Mucosa of stomach (tissue), 1 donor: ENCODE measurements around the gene SEMA4C.

Experiments
- H3K27me3 ChIP-seq: one replicate; pipeline ENCODE4 v1.7.0; 2013; ENCODE audit warnings: mild to moderate bottlenecking, low read length; ENCODE audit not compliant: control insufficient read depth, insufficient read depth
- H3K36me3 ChIP-seq: one replicate; pipeline ENCODE4 v1.7.0; 2013; ENCODE audit warnings: low read length; ENCODE audit not compliant: control insufficient read depth, insufficient read depth
- H3K4me1 ChIP-seq: one replicate; pipeline ENCODE4 v1.7.0; 2013; ENCODE audit warnings: mild to moderate bottlenecking, low read length; ENCODE audit not compliant: control insufficient read depth, insufficient read depth
- H3K4me3 ChIP-seq: one replicate; pipeline ENCODE4 v1.7.0; 2013; ENCODE audit warnings: low read length
- H3K9ac ChIP-seq: one replicate; pipeline ENCODE4 v1.7.0; 2013; ENCODE audit warnings: mild to moderate bottlenecking, low read length, moderate library complexity
- H3K9me3 ChIP-seq: one replicate; pipeline ENCODE4 v1.7.0; 2013; ENCODE audit warnings: mild to moderate bottlenecking, low read length, moderate library complexity; ENCODE audit not compliant: control insufficient read depth
- donor health status: Pancreatic carcinoma.

Gene SEMA4C

DNA sequence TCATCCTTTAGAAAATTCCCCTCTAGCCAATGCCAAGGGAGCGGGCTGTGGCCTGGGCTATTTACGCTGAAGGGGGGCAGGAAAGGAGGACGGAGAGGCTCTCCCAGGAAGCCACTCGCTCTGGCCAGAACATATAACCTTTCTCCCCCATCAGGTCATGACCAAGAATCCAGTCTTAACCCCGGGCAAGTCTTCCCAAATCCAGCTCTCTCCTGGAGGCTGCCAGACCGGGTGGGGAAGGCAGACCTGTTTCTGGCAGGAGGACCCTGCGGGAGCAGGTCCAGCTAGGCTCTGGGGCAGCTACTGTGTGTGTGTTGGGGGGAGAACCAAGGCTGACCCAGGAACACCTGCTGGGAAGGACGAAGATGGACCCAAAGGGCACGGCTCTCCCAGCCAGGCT lies 13.4 kb upstream of the SEMA4C start:
- Histone ChIP-seq H3K27me3 (no peaks in the 10 kb centered on the region), H3K4me1 (peaks cover 18% of the 10 kb centered on the region), H3K36me3 (no peaks in the 10 kb centered on the region), H3K9ac (no peak overlapping the region), H3K9me3 (no peaks in the 10 kb centered on the region), H3K4me3 (no peak overlapping the region)

DNA sequence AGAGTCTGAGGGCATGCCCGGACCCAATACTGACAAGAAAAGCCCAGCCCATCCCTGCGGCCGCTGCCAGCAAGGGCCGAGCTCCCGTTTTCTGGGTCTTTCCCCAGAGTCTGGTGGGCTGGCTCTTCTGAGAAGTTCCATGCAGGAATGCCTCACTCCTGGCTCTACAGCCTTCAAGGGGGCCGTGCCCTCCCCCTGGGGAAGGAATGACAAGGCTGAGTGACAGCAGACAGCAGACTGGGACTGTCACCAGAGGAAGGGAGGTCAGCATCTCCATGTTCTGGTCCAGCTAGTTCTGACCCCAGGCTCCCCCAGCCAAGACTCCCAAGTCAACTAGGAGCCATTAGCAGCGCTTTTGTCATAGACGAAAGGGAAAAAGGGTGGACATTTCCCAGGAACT lies 13.0 kb upstream of the SEMA4C start:
- Histone ChIP-seq H3K27me3 (no peaks in the 10 kb centered on the region), H3K9ac (no peak overlapping the region), H3K4me3 (no peak overlapping the region), H3K36me3 (no peaks in the 10 kb centered on the region), H3K4me1 (peaks cover 14% of the 10 kb centered on the region), H3K9me3 (no peaks in the 10 kb centered on the region)

DNA sequence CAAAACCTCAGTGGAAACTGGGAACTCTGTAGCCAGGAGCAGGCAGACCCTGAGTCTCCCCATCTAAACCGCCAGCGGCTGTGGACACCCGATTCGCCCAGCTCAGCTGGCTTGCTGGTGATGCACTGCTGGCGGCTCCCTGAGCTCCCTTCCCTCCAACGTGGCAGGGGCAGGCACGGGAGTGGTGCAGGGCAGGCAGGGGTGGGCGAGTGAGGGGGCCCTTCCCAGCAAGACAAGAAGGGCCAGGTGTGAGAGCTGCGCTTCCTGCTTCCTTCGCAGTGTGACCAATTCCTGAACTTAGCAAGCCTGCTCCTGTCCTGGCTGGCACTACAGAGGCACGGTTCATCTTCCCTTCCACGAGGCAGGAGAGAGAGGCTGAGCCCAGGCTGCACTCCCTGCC lies 12.3 kb upstream of the SEMA4C start:
- Histone ChIP-seq H3K27me3 (no peaks in the 10 kb centered on the region), H3K36me3 (no peaks in the 10 kb centered on the region), H3K9ac (no peak overlapping the region), H3K9me3 (no peaks in the 10 kb centered on the region), H3K4me1 (peaks cover 9% of the 10 kb centered on the region), H3K4me3 (no peak overlapping the region)

DNA sequence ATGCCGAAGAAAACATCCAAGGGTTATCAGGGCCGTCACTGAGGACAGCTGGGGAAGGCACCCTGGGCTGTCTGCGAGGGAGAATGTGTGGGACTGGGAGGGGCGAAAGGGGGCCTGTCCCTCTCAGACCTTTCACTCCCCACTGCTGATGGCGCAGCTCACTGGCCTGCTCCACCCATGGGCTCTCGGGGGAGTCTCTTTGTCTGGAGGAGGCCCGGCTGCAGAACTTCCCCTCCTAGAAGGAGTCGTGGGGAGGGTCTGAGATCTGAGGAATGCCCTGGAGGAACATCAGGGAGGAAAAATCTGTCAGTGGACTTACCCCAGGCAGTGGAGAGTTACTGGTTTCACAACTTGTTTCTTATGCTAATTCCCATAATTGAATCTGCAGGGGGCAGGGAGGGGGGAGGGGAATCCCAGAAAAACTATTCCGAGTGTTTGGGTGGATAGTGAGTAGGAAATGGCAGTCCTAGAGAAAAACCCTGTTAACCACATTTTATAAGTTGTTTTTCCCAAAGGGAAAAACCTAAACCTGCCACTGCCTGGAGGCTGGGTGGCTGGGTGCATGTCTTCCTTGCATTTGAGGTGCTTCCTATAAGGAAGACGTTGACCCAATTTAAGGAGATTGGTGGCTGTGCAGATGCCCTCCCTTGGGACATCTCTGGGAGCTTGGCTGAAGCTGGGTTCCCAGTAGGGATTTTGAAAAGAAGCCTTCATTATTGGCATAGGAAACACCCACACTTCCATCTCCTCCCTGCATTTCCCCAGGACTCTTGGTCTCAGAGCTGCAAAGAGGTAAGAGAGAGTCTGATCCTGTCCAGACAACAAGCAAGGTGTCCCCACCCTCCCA lies 11.7 kb upstream of the SEMA4C start:
- Histone ChIP-seq H3K4me1 (peaks cover 9% of the 10 kb centered on the region), H3K9me3 (no peaks in the 10 kb centered on the region), H3K9ac (no peak overlapping the region), H3K36me3 (no peaks in the 10 kb centered on the region), H3K27me3 (no peaks in the 10 kb centered on the region), H3K4me3 (no peak overlapping the region)

DNA sequence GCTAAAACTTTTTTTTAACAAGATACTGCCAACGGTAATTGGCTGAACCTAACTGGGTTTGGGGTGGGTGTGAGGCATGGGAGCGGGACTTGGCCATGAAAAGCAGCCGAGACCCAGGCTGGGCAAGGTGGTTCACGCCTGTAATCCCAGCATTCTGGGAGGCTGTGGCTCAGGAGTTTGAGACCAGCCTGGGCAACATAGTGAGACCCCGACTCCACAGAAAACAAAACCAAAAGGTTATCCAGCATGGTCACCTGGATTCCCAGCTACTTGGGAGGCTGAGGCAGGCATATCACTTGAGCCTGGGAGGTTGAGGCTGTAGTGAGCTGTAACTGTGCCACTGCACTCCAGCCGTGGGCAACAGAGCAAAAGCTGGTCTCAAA lies 11.0 kb upstream of the SEMA4C start:
- Histone ChIP-seq H3K27me3 (no peaks in the 10 kb centered on the region), H3K4me1 (peaks cover 9% of the 10 kb centered on the region), H3K4me3 (no peak overlapping the region), H3K9me3 (no peaks in the 10 kb centered on the region), H3K36me3 (no peaks in the 10 kb centered on the region), H3K9ac (no peak overlapping the region)

DNA sequence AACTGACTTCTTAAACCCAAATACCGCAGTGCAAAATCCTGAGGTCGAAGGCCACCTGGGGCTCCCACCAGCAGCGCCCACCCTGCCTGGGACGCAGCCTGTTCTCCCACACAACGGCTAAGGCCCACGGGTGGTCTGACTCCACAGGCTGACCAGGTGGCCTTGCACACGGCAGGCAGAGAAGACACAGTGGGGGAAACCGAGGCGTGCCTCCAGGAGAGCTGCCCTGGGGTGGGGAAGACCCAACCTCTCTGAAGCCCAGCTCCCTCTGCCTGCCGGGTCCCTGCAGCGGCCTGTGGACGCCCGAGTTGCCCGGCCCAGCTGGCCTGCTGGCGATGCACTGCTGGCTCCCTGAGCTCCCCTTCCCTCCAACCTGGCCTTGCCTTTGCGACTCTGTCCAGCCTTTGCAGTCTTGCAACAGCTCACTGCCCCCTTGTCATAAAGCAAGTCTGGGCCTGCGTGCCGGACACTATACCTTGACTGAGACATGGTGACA lies 9.7 kb upstream of the SEMA4C start:
- H3K27me3 ChIP-seq, result no peaks in the 10 kb centered on the region
- no peak overlapping the region for H3K9ac ChIP-seq
- H3K4me3 ChIP-seq, result no peak overlapping the region
- no peaks in the 10 kb centered on the region for H3K9me3 ChIP-seq
- peaks cover 5% of the 10 kb centered on the region for H3K4me1 ChIP-seq
- no peaks in the 10 kb centered on the region for H3K36me3 ChIP-seq

DNA sequence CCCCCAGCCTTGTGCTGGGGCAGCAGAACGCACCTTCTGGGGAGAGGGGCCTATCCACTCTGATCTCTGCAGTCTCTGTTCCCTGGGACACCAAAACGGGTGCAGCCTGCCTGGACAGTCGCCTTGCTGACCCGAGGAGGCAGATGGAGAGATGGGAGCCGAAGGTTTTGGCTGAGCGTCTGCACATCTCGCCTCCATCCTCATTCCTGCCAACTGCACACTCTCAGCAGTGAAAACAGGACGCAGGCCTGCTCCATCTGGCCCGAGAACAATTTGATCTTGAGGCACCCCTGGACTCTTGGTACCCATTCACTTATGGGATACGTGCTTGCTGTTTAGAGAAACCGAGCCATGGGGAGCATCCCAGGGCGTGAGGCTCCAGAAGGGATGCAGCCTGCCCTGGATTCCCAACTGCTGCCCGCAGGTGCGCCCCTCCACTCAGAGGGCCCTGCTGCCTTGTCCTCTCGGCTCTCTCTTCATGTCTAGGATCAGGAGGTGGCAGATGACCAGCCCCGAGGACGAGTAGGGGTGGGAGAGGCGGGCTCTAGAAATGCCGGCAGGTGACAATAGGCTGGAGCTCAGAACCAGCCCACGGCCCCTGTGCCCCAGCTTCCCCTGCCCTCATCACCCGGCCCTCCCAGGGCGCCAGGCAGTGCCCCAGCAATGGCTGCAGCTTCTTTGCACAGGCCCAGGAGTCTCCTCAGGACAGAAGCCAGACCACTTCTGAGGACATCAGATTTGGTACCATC lies 9.1 kb upstream of the SEMA4C start:
- no peaks in the 10 kb centered on the region for H3K9me3 ChIP-seq
- no peak overlapping the region for H3K9ac ChIP-seq
- H3K27me3 ChIP-seq, result no peaks in the 10 kb centered on the region
- H3K36me3 ChIP-seq, result no peaks in the 10 kb centered on the region
- H3K4me3 ChIP-seq, result no peak overlapping the region
- peaks cover 9% of the 10 kb centered on the region for H3K4me1 ChIP-seq

DNA sequence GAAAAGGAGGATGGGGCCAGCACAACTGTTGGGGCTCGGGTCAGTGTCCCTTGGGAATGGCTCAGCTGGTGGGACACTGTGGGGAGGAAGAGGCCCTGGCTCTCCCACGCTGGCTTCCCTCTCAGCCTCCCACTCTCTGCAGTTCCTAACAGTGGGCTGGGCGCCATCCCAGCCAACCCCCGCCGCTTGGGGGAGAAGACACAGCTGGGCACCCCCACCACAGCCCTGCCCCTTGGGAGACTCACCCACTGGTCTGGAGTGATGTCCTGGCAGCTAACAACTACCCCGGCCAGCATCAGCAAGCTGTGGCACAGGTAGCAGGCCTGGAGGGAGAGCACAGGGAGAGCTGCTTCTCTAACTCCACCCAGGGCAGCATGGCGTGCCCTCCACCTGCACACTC lies 8.3 kb upstream of the SEMA4C start:
- Histone ChIP-seq H3K4me1 (peaks cover 11% of the 10 kb centered on the region), H3K9me3 (no peaks in the 10 kb centered on the region), H3K4me3 (no peak overlapping the region), H3K9ac (no peak overlapping the region), H3K36me3 (no peaks in the 10 kb centered on the region), H3K27me3 (no peaks in the 10 kb centered on the region)

DNA sequence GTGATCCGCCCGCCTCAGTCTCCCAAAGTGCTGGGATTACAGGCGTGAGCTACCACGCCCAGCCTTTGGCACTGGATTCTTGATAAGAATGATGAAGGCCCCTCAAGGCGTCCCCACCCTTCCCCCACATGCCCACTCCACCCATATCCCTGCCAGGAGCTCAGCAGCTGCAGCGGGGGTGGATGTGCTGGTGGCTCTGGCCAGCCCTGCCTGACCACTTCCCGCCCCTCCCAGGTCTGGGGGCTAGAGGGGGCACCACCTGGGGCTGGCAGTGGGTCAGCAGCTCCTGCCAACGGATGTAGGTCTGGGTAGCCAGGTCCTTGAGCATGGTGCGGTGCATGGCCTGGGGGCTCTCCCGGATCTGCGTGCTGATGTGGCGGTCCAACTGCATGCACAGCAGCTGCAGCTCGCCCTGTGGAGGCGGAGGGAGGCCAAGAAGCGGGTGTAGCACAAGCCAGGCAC lies 7.8 kb upstream of the SEMA4C start:
- Histone ChIP-seq H3K4me1 (peaks cover 11% of the 10 kb centered on the region), H3K9ac (no peak overlapping the region), H3K36me3 (no peaks in the 10 kb centered on the region)

DNA sequence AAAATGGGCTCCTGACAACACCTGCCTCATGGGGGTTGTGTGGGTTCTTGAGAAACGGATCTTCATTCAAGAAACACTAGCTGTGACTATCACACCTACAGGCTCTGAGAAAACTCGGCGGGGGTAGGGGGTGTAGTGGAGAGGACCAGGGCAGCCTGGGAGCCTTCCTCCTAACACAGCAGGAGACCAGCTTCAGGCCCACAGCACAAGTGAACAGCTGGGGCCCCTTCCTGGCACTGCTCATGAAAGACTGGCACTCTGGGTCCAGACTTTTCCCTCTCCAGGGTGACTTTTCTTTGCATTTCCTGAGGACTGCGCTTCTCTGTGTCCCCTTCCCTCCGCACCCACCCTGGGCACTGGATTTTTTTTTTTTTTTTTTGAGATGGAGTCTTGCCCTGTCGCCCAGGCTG lies 7.2 kb upstream of the SEMA4C start:
- Histone ChIP-seq H3K9ac (no peak overlapping the region), H3K4me3 (no peak overlapping the region), H3K36me3 (no peaks in the 10 kb centered on the region), H3K27me3 (no peaks in the 10 kb centered on the region), H3K4me1 (peaks cover 11% of the 10 kb centered on the region), H3K9me3 (no peaks in the 10 kb centered on the region)

More for the DNA sequence above, 7.8 kb upstream of the SEMA4C start:
- H3K4me3 ChIP-seq, result no peak overlapping the region
- no peaks in the 10 kb centered on the region for H3K9me3 ChIP-seq
- H3K27me3 ChIP-seq, result no peaks in the 10 kb centered on the region

DNA sequence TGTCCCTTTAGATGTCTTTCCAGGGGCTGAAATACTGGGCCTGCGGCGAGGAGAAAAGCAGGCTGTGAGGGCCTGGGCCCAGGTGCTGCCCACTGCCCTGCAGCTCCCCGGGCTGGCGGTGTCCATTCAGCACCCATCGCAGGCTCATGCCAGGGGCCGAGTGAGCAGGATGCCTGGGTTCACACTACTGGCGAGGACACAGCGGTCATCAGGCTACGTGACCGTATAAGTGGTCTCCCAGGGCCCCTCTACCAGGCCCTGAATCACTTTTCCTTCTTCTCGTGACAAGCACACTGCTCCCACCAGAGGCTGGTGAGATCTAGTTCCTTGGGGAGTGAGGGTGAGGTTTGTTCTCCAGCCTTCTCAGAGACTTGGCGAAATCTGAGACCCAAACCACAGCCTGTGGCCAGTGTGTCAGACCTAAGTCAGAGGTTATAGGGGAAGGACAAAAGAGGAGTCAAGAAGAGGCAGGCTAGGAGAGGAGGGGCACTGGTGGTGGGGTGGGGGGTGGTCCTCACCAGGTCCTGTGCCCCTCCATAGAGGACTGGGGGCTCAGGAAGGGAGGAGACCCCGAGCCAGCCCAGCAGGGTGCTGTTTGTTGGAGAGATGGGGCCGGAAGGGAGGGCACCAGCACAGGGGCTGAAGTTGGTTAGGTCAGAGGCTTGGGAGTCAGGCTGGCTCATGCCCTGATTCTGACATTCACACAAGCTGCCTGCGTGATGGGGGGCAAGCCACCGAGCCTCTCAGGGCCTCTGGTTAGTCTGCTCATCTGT lies 6.6 kb upstream of the SEMA4C start:
- no peaks in the 10 kb centered on the region for H3K27me3 ChIP-seq
- H3K9me3 ChIP-seq, result no peaks in the 10 kb centered on the region
- H3K36me3 ChIP-seq, result no peaks in the 10 kb centered on the region
- H3K4me1 ChIP-seq, result peaks cover 11% of the 10 kb centered on the region
- no peak overlapping the region for H3K9ac ChIP-seq
- H3K4me3 ChIP-seq, result no peak overlapping the region
